ENCODE results near the gene DDX39A.
"Not testable (repeated sequence)": the region's sequence is repeated elsewhere in the genome, so short reads cannot be mapped to it uniquely, and the experiment has no call there.

DDX39A gene

DNA sequence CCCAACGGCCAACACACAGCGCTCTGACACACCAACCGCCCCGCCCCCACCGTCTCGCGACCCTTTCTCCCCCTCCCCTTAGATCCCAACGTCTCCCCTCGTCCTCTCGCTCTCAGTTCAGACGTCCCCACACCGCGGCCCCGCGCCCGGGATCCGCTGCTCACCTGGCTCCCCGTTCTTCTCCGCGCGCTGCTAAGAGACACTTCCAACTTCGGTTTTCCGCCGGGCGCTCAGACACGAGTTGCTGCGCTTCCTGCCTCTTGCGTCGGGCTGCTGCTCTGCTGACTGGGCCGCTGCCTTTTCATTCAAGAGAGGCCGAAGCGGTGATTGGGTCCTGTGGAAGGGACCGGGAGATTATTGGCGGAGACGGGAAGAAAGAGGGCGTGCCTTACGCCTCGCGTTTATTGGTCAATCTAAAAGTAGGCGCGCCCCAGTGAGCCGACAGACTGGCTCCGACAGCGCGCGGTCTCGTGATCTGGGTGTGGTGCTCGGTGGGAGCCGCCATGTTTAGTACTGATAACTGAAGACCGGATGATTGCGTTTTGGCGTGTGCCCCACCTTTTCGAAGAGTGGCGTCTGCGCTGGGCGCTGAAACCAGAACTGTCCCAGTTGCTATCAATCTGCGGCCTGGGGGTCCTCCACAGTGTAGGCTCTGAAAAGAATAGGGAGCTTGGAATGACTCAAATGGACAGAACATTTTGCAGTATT lies at the start of gene DDX39A:
DDX39A (minus strand) TSS at position 236 of the 708 bp plus-strand sequence. CDS start 6,121 bp downstream, outside the sequence.
- peak; percentile 100 for DNase-seq

DNA sequence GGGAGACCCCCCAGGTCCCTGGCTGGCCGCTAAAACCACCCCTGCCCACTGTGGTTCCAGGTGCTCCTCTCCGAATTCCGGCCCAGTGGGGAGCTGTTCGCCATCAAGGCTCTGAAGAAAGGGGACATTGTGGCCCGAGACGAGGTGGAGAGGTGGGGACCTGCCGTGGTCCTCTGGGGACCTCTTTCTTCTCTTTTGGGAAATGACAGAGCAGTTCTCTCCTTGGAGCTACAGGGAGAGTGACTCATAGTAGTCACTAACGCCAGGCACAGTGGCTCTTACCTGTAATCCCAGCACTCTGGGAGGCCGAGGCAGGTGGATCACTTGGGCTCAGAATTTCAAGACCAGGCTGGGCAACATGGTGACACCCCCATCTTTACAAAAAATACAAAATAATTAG lies 48.7 kb upstream of the DDX39A start:
- DNase-seq = no peak

DNA sequence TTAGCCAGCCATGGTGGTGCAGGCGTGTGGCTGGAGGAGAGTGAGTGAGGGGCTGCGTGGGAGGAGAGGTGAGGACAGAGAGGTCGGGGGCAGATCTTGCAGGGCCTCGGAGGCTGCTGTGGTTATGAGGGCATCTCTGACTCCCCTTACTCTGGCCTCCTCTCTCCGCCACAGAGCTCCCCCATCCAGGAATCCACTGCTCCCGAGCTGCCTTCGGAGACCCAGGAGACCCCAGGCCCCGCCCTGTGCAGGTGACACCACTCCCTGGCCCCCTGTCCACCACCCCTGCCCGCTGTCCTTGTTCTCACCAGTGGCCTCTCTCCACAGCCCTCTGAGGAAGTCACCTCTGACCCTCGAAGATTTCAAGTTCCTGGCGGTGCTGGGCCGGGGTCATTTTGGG lies 48.2 kb upstream of the DDX39A start:
- DNase-seq = no peak

DNA sequence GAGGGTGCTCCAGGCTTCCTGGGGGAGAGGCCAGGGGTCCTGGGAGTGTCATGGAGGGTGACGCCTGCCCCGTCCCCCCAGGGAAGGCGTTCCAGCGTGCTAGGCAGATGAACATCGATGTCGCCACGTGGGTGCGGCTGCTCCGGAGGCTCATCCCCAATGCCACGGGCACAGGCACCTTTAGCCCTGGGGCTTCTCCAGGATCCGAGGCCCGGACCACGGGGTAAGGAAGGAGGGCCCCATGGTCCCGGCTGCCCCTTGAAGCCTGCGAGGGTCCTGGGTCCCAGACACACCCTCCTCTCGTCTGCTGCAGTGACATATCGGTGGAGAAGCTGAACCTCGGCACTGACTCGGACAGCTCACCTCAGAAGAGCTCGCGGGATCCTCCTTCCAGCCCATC lies 44.6 kb upstream of the DDX39A start:
- no peak for DNase-seq

DNA sequence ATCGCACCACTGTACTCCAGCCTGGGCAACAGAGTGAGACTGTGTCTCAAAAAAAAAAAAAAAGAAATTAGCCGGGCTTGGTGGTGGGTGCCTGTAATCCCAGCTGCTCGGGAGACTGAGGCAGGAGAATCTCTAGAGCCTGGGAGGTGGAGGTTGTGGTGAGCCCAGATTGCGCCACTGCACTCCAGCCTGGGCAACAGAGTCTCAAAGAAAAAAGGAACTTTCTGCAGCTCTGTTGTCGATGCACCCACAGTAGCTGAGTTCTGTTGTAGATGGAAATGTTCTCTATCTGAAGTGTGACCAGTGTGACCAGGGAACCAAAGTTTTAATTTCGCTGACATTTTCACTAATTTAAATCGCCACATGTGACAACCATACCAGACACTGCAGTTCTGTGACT lies 43.3 kb upstream of the DDX39A start:
- not testable (repeated sequence) for DNase-seq

DNA sequence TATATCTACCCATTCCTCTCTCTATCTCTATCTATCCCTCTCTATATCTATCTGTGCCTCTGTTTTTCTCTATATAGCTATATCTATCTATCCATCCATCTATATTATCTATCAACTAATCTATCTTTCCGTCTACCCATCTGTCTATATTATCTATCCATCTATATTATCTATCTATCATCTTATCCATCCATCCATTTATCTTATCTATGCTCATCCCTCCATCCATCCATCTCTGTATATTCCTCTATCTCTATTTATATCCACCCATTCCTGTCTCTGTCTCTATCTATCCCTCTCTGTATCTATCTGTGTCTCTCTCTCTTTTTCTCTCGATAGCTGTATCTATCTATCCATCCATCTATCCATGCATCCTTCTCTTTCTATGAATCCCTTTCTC lies 41.8 kb upstream of the DDX39A start:
- no peak for DNase-seq

DNA sequence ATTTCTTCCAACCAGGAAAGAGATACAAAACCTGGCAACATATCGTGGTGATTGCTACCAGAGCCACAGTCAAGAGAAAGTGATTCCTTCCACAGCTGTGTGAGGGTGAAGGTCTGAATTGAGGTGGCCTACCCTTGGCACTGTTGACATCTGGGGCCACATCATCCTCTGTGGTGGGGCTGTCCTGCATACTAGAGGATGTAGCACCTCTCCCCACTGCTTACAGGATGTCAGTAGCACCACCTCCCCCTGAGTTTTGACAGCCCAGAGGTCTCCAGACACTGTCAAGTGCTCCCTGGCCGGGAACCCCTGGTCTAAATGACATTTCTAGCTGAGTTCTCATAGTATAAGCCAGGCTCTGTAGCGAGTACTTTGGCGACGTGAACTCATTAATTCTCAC lies 40.6 kb upstream of the DDX39A start:
- DNase-seq = peak; percentile 53

DNA sequence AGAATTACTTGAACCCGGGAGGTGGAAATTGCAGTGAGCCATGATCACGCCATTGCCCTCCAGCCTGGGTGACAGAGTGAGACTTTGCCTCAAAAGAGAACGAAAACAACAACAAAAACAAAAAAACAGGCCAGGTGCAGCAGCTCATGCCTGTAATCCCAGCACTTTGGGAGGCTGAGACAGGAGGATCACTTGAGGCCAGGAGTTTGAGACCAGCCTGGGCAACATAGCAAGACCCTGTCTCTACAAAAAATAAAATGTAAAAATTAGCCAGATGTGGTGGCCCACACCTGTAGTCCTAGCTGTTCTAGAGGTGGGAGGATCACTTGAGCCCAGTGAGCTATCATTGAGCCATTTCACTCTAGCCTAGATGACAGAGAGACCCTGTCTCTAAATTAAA lies 33.2 kb upstream of the DDX39A start:
- DNase-seq = not testable (repeated sequence)

DNA sequence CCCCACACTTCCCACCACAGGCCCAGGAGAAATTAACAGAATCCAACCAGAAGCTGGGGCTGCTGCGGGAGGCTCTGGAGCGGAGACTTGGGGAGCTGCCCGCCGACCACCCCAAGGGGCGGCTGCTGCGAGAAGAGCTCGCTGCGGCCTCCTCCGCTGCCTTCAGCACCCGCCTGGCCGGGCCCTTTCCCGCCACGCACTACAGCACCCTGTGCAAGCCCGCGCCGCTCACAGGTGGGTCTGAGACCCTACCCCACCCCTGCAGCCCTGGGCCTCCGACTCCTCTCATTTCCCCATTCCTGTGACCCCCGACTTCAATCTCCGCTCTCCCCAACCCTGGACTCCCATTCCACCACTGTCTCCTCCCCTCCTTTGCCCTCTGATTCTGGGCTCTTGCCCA lies 31.7 kb upstream of the DDX39A start:
- DNase-seq = no peak

DNA sequence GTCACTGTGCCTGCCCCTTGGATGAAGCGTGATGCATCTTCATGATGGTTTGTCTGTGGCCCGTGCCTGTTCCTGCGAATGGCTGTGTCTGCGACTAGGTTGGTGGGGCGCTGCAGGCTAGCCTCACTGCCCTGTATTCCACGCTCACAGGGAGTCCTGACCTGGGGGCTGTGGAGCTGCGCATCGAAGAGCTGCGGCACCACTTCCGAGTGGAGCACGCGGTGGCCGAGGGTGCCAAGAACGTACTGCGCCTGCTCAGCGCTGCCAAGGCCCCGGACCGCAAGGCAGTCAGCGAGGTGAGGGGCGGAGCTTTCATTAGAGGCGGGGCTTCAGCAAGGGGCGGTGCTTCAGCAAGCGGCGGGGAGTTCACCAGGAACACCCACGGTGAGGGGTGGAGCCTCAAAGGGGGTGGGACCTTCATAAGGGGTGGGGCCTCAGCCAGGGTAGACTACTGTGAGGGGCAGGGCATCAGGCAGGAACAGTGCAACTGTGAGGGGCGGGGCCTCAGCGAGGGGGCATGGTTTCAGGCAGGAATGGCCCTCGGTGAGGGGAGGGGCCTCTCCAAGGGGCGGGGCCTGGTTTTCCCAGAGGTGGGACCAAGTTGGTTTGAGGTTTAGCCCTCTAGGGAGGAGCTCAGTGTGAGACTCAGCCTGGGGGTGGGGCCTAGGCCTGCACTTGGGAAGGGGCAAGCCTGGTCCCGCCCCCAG lies 31.2 kb upstream of the DDX39A start:
- DNase-seq = peak; percentile 32

DNA sequence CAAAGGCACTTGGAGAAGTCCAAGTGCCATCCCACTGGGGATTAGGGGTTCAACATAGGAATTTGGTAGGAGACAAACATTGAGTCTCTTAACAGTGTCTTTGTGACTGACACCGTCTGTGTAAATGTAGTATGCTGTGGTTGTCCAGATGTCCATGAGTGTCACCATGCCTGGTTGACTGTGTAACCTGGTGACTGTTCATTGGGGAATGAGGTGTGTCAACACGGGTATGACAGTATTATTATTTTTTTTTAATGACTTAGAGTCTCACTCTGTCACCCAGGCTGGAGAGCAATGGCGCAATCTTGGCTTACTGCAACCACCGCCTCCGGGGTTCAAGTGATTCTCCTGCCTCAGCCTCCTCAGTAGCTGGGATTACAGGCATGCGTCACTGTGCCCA lies 30.2 kb upstream of the DDX39A start:
- DNase-seq = no peak

DNA sequence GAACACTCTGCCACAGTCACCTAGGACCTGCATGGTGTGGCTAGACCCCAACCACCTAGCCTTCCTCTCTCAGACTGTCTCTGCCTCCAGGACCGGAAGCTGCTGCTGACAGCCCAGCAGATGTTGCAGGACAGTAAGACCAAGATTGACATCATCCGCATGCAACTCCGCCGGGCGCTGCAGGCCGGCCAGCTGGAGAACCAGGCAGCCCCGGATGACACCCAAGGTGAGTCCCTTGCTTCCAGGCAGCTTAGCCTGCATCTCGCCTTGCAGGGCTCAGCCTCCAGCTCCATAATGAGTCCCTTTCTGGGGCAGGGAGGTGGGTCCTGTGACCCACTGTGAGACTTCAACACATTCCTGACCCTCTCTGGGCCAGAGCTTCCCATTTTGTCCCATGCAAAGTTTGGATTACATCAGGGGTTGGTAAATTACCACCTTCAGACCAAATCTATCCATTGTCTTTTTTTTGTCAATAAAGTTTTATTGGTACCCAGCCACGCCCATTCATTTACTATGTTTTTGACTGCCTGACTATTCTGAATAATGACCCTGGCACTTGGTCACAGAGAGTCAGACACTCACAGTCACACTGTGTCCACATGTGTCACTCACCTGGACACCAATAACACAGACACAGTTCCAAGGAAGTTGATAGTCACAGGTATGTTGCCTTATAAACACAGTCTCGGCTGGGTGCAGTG lies 27.3 kb upstream of the DDX39A start:
- no peak for DNase-seq

DNA sequence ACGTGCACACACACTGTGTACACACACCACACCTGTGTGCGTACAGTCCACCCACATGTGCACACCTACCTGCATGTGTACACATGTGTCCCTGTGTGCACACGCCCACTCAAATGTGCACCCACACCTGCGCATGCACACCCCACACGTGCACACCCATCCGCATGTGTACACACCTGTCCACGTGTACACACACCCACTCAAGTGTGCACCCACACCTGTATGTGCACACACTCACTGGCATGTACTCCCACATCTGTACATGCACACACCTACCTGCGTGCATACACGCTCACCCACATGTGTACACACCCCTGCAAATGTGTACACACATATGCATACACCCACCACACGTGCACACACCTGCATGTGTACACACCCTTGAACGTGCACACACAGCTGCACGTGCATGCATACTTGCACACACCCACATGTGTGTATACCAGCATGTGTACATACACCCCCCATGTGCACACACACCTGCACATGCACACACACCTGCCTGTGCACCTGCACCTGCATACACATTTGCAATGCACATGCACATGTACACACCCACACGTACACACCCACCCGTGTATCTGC lies 24.6 kb upstream of the DDX39A start:
- DNase-seq = no peak

DNA sequence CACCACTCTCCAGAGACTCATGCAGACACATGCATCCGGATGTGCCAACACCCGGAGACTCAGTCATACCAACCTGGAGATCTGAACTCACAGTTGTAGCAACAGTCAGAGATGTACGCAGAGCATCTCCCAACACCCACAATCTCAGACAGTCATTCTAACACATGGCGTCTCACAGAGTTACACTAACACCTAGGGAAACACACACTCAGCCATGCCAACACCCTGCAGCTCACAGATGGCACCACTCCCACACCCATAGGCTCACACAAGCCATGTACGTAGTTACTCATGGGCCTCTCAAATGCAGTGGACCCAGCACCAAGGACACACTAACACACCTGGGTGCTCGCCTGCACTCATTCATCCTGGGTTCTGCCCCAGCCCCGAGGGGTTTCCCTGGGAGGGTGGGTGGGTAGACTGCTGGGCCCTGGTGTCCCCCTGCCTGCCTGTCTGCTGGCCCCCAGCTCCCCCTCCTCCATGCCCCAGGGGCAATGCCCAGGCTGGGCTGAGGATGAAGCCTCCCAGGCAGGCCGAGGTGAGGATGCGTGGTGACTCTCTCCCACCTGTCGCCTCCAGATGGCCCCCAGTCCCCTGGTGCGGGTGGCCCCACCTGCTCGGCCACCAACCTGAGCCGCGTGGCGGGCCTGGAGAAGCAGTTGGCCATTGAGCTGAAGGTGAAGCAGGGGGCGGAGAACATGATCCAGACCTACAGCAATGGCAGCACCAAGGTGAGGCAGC lies 23.9 kb upstream of the DDX39A start:
- no peak for DNase-seq

DNA sequence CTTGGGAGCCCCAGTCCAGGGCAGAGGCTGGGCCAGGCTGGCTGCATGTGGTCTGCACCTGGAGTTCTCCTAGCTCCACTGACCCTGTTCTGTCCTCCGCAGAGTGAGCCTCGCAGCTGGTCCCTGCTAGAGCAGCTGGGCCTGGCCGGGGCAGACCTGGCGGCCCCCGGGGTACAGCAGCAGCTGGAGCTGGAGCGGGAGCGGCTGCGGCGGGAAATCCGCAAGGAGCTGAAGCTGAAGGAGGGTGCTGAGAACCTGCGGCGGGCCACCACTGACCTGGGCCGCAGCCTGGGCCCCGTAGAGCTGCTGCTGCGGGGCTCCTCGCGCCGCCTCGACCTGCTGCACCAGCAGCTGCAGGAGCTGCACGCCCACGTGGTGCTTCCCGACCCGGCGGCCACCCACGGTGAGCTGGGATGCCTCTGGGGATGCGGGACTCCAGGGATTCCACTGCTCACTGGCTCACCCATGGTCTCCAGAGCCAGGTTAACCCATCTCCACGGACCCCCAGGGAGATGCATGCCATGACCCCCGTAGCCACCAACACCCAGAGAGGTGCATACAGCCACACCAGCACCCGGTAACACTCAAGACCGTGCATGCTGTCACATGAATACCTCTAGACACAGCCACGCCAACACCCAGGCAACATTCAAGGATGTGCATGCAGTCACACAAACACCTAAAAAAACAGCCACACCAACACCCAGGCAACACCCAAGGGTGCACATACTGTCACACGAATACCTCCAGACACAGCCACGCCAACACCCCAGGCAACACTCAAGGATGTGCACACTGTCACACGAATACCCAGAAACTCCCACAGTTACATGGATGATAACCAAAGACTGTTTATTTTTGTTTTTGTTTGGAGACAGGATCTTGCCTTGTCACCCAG lies 22.1 kb upstream of the DDX39A start:
- DNase-seq = no peak

DNA sequence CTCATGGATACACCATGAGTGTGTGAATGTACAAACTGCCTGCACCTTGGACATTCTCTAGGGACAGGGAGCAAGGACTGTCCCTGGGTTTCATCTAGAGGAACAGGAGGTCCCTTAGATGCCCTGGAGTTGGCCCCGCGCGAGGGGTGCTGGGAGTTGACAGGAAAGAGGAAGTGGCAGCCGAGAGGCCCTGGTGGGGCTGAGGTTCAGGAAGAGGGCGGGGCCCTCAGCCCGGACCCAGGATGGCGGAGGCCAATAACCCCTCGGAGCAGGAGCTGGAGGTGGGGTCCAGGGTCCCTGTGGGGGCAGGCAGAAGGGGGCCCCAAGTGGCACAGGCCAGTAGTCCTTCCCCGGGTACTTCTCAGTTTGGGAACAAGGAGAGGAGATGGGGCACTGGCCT lies 20.9 kb upstream of the DDX39A start:
- peak; percentile 75 for DNase-seq

DNA sequence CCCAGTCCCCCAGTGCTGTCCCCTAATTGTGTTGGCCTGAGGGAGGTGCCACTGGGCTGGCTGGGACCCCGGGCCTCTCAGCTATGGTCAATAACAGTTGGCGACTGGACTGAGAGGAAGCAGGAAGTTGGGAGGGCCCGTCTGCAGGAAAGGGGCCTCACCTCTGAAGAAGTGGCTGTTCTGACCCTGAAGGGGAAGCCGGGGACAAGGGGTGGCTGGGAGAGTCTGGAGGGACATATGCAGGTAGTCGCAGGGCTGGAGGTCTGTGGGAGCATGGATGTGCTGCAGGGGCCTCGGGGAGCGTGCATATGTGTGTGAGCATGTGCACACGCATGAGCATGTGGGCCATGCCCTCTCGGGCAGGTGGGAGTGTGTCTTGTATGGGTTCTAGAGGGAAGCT lies 19.9 kb upstream of the DDX39A start:
- no peak for DNase-seq

DNA sequence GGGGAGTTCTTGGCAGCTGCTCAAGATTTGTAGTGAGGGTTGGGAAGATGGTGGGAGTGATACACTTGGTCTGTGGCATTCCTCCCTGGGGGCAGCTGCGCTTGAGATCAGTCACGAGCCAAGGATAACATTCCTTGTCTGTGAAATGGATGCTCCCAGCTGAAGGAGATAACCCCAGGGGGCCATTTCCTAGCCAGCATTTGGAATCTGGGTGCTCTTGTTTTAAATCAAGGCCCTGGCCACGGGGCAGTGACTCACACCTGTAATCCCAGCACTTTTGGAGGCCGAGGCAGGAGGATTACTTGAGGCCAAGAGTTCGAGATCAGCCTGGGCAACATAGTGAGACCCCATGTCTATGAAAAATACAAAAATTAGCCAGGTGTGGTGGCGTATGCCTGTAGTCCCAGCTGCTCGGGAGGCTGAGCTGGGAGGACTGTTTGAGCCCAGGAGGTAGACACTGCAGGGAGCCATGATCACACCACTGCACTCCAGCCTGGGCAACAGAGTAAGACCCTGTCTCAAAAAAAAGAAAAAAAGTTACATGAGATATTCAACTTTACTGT lies 18.5 kb upstream of the DDX39A start:
- no peak for DNase-seq

DNA sequence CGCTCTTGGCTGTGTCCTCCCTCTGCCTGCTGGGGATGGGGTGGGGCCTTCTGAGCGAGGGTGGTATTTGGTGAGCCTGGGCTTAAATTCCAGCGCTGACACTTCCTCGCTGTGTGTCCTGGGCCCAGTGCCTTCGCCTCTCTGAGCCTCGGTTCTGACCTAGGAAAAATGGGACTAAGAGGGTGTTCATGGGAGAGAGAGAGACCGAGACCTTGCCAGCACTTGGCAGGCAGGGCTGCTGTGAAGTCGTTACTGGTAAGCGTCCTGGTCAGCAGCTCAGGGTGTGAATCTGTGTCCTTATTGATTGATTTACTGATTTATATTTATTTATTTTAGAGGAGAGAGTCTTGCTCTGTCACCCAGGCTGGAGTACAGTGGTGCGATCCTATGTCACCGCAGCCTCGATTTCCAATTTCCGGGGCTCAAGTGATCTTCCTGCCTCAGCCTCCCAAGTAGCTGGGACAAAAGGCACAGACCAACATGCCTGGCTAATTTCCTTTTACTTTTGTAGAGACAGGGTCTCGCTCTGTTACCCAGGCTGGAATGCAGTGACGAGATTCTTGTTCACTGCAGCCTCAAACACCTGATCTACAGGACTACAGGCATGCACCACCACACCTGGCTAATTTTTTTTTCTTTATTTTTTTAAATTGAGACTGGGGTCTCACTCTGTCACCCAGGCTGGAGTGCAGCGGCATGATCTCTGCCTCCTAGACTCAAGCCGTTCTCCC lies 16.3 kb upstream of the DDX39A start:
- DNase-seq = no peak

DNA sequence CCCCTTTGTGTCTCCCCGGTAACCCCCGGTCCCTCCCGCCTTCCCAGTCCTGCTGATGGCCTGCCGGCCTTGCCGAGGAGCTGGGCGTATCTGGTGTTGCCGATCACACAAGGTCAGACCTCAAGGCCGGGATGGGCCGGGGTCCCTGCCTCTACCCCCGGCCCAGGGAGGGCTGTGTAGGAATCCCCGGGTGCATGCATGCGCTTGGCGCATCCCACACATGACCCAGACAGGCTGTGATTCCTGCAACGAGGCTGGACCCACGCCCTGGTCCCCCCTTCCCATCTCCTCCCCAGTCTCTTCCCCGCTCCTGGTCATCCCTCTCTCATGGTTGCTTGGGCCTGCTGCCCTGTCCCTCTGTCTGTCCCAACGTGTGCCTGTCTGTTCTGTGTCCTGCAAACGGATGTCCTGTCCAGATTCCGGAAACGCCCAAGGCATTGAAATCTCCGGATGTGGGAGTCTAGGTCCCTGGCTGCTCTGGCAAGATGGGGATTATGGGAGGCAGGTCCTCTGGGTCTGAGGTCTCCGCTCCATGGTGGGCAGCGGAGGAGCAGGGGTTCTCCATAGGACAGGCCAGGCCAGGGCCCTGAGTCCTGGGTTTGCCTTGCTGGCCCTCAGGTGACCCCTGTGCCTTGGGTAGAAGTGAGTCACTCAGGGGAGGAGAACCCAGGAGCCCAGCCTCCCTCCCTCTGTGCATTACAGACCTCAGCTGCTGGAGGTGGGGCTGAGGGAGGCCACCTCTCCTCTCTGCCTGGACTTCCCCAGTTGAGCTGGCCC lies 15.6 kb upstream of the DDX39A start:
- DNase-seq = peak; percentile 54

Data from CD4-positive, alpha-beta T cell treated with Interleukin-4 for 4 hours (primary cell).